RWPE1 (cell line): Measurements from ENCODE around the gene KLHL6.
A peak's percentile ranks its signal among the peaks of the same experiment; 100 is the strongest.

ENCODE experiments used
- CTCF ChIA-PET: fragments of 350-600 bp; sonication (Branson Sonifier 250); formaldehyde crosslinking; extraction: SDS; loops from one replicate; lab custom pipeline; 2021; lab: Yijun Ruan, JAX
- POLR2A ChIA-PET: fragments of 400-600 bp; formaldehyde crosslinking; extraction: SDS; loops from one replicate; lab custom pipeline; 2020; ENCODE audit warnings: antibody characterized with exemption; ENCODE audit not compliant: low non-redundant PET; lab: Yijun Ruan, JAX
- DNase-seq: peaks from one replicate; pipeline ENCODE4 v3.0.0; 2012; ENCODE audit warnings: low spot score
- H3K27ac ChIP-seq: fragments of 450-650 bp; 2 replicates; pipeline ENCODE4 v1.5.1; 2017
- CTCF ChIP-seq: fragments of 450-650 bp; conservative IDR thresholded peaks from 2 replicates; pipeline ENCODE4 v1.5.1; 2017; ENCODE audit warnings: low read depth, mild to moderate bottlenecking

The KLHL6 gene

GRCh38 chr3:183460081-183461055 lies 95.1 kb downstream of the KLHL6 start:
- TF ChIP-seq CTCF, result no peak
- H3K27ac ChIP-seq, result no peak overlapping the region
- POLR2A ChIA-PET, result no interaction called here
- CTCF ChIA-PET, result no interaction called here
- DNase-seq, result peak; percentile 53

GRCh38 chr3:183455089-183455488 lies 100.4 kb downstream of the KLHL6 start:
- no peak for DNase-seq

GRCh38 chr3:183454064-183454463 lies 101.4 kb downstream of the KLHL6 start:
- TF ChIP-seq CTCF, result no peak
- no peak overlapping the region for H3K27ac ChIP-seq
- ChIA-PET POLR2A (no interaction called here), CTCF (no interaction called here)
- DNase-seq, result no peak

More at GRCh38 chr3:183455089-183455488, 100.4 kb downstream of the KLHL6 start:
- H3K27ac ChIP-seq, result no peak overlapping the region
- no peak for TF ChIP-seq CTCF
- ChIA-PET CTCF (no interaction called here), POLR2A (no interaction called here)

GRCh38 chr3:183449791-183450190 lies 105.7 kb downstream of the KLHL6 start:
- POLR2A ChIA-PET, result interaction anchor here (0.7 kb wide), 1 partner anchor 156 kb away, joined by 3 read pairs; no protein-coding TSS in a partner anchor
- DNase-seq, result no peak
- no peak overlapping the region for H3K27ac ChIP-seq
- CTCF ChIA-PET, result interaction anchor here (0.5 to 0.8 kb wide), 2 partner anchors 73 to 236 kb away, joined by 4 to 7 read pairs; no protein-coding TSS in a partner anchor
- no peak for TF ChIP-seq CTCF

GRCh38 chr3:183449391-183449790 lies 106.1 kb downstream of the KLHL6 start:
- no peak for DNase-seq
- POLR2A ChIA-PET, result no interaction called here
- TF ChIP-seq CTCF, result no peak
- H3K27ac ChIP-seq, result no peak overlapping the region
- CTCF ChIA-PET, result interaction anchor here (0.5 to 0.8 kb wide), 3 partner anchors 74 to 255 kb away, joined by 4 to 7 read pairs (median 4); no protein-coding TSS in a partner anchor

- H3K27ac ChIP-seq, result no peak overlapping the region
- POLR2A ChIA-PET, result no interaction called here
- CTCF ChIA-PET, result interaction anchor here (0.5 kb wide), 1 partner anchor 256 kb away, joined by 4 read pairs; no protein-coding TSS in a partner anchor
- no peak for TF ChIP-seq CTCF
- no peak for DNase-seq
Observed at GRCh38 chr3:183448369-183449128, 107.0 kb downstream of the KLHL6 start.
